ENCODE data around the gene FOXA3.

- TF ChIP-seq MAX (IDR thresholded peaks at IDR 0.05) (no peak), TCF7L2 (IDR thresholded peaks at IDR 0.05; ENCODE audit: borderline replicate concordance, extremely low read depth, insufficient read depth, insufficient read length) (no peak), POLR2AphosphoS5 (IDR thresholded peaks at IDR 0.05; ENCODE audit: low read depth, low read length) (no peak), CTCF (IDR thresholded peaks at IDR 0.05 in 2 of 3, conservative IDR thresholded peaks at IDR 0.05 in 1 of 3; ENCODE audit: borderline replicate concordance in 1 of 3, insufficient read depth in 1 of 3, low read depth in 2 of 3, low read length in 2 of 3) (no peak), ELF1 (IDR thresholded peaks at IDR 0.05; ENCODE audit: borderline replicate concordance, low read depth) (no peak), ZNF274 (IDR thresholded peaks at IDR 0.05; ENCODE audit: low read depth, low read length) (no peak), JUND (IDR thresholded peaks at IDR 0.05) (no peak), SIN3A (IDR thresholded peaks at IDR 0.05; ENCODE audit: low read depth) (no peak), ATF3 (IDR thresholded peaks at IDR 0.05) (no peak)
These were observed 47.2 kb downstream of the FOXA3 start for GRCh38 chr19:45911291-45911690.
